HG02642 (cell line): ENCODE data around the gene DEPP1.
A peak's percentile ranks its signal among the peaks of the same experiment; 100 is the strongest.

Source experiments
- ATAC-seq: cut with Tn5 transposase; IDR thresholded peaks from one replicate; pipeline ENCODE4 v1.9.1; 2021; ENCODE audit warnings: mild to moderate bottlenecking; ENCODE audit not compliant: unreplicated experiment, poor library complexity

The DEPP1 gene

GRCh38 chr10:44936314-44936975 lies 42.2 kb downstream of the DEPP1 start:
- ATAC-seq = no peak

- no peak for ATAC-seq
Observed at GRCh38 chr10:44935966-44936295, 42.7 kb downstream of the DEPP1 start.

GRCh38 chr10:44935201-44935965 lies 43.2 kb downstream of the DEPP1 start:
- ATAC-seq = no peak

- no peak for ATAC-seq
Observed at GRCh38 chr10:44934416-44935200, 44.0 kb downstream of the DEPP1 start.

- ATAC-seq = no peak
Observed at GRCh38 chr10:44933451-44934321, 44.9 kb downstream of the DEPP1 start.

GRCh38 chr10:44932517-44933450 lies 45.8 kb downstream of the DEPP1 start:
- ATAC-seq = peak; percentile 97

GRCh38 chr10:44931621-44932516 lies 46.7 kb downstream of the DEPP1 start:
- ATAC-seq = no peak

- ATAC-seq = no peak
Observed at GRCh38 chr10:44930904-44931620, 47.5 kb downstream of the DEPP1 start.

- no peak for ATAC-seq
Observed at GRCh38 chr10:44929356-44930255, 49.0 kb downstream of the DEPP1 start.

GRCh38 chr10:44928462-44928861 lies 50.1 kb downstream of the DEPP1 start:
- ATAC-seq = no peak

- ATAC-seq = no peak
Observed at GRCh38 chr10:44927352-44927751, 51.3 kb downstream of the DEPP1 start.

- ATAC-seq = no peak
Observed at GRCh38 chr10:44926751-44927351, 51.8 kb downstream of the DEPP1 start.
